Thyroid gland (tissue), 4 donors: ENCODE measurements around the gene OTUD7B.

Experiments used
- POLR2A ChIP-seq, 2 donors: fragments of 450-650 bp; IDR thresholded peaks; one replicate each; pipeline ENCODE4 v1.6.1; 2017; ENCODE audit warnings: antibody characterized with exemption in 2 of 2, mild to moderate bottlenecking in 2 of 2, moderate library complexity in 1 of 2
- TF ChIP-seq, protein P1 (sequence below), 6 experiments: fragments of 200-600 bp in 3 of 6; fragments of 450-650 bp in 3 of 6; sonication (generic) in 3 of 6; IDR thresholded peaks; one replicate each; pipeline ENCODE4 v1.5.1; 2016 to 2019; ENCODE audit warnings: antibody characterized with exemption in 6 of 6, mild to moderate bottlenecking in 2 of 6, inconsistent platforms in 1 of 6, moderate library complexity in 1 of 6

DNA sequence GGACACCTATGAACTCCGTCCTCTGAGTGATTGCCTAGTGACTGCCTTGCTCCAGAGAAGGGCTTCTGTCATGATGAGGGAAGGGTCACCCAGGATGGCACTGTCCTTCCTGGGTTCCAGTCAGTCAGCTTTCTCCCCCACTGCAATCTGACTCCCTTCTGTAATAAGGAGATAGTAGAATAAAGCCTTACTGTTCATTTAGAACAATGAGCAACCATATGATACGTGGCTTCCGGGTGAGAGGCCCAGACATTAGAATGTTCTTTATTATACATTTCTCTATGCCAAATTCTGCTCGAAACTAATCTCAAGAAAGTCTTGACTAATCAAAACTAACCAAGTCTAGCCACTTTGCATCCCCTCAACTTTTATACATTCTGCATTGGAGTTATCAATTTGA lies 65.3 kb downstream of the OTUD7B start:
- TF ChIP-seq, protein P1, sequence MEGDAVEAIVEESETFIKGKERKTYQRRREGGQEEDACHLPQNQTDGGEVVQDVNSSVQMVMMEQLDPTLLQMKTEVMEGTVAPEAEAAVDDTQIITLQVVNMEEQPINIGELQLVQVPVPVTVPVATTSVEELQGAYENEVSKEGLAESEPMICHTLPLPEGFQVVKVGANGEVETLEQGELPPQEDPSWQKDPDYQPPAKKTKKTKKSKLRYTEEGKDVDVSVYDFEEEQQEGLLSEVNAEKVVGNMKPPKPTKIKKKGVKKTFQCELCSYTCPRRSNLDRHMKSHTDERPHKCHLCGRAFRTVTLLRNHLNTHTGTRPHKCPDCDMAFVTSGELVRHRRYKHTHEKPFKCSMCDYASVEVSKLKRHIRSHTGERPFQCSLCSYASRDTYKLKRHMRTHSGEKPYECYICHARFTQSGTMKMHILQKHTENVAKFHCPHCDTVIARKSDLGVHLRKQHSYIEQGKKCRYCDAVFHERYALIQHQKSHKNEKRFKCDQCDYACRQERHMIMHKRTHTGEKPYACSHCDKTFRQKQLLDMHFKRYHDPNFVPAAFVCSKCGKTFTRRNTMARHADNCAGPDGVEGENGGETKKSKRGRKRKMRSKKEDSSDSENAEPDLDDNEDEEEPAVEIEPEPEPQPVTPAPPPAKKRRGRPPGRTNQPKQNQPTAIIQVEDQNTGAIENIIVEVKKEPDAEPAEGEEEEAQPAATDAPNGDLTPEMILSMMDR (IDR thresholded peaks at IDR 0.05): no peak
- no peak for TF ChIP-seq POLR2A (IDR thresholded peaks at IDR 0.05)
